Measurements from ENCODE around the gene PRDM16.

DNA sequence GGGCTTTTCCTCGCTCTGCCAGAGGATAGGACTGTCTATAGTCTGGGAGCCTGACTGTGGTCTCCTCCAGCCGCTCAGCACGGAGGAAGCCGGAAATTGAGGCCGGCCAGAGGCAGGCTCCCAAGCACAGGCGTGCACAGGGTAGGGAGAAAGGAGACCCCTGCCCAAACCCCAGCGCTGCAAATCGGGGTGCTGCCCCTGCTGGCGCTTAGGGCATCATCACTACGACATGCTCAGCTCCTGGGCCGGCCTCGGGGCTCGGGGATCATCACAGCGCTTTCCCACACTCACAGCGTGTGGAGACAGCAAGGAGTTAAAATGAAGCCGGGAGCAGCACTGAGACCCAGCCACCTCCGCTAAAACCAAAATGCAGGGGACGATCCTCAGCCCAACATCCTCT lies 322.7 kb downstream of the PRDM16 start:
- TF ChIP-seq, protein P1, sequence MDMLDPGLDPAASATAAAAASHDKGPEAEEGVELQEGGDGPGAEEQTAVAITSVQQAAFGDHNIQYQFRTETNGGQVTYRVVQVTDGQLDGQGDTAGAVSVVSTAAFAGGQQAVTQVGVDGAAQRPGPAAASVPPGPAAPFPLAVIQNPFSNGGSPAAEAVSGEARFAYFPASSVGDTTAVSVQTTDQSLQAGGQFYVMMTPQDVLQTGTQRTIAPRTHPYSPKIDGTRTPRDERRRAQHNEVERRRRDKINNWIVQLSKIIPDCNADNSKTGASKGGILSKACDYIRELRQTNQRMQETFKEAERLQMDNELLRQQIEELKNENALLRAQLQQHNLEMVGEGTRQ (IDR thresholded peaks at IDR 0.05; ENCODE audit: low read depth, low read length), result no peak
- TF ChIP-seq, protein P2, sequence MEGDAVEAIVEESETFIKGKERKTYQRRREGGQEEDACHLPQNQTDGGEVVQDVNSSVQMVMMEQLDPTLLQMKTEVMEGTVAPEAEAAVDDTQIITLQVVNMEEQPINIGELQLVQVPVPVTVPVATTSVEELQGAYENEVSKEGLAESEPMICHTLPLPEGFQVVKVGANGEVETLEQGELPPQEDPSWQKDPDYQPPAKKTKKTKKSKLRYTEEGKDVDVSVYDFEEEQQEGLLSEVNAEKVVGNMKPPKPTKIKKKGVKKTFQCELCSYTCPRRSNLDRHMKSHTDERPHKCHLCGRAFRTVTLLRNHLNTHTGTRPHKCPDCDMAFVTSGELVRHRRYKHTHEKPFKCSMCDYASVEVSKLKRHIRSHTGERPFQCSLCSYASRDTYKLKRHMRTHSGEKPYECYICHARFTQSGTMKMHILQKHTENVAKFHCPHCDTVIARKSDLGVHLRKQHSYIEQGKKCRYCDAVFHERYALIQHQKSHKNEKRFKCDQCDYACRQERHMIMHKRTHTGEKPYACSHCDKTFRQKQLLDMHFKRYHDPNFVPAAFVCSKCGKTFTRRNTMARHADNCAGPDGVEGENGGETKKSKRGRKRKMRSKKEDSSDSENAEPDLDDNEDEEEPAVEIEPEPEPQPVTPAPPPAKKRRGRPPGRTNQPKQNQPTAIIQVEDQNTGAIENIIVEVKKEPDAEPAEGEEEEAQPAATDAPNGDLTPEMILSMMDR (conservative IDR thresholded peaks at IDR 0.05; ENCODE audit: low read depth, low read length), result no peak
- TF ChIP-seq POLR2A (IDR thresholded peaks at IDR 0.05; ENCODE audit: low read depth, low read length), result no peak
- TF ChIP-seq RAD21 (IDR thresholded peaks at IDR 0.05; ENCODE audit: low read length), result no peak
- no peak for TF ChIP-seq RFX5 (IDR thresholded peaks at IDR 0.05; ENCODE audit: low read depth, low read length)
- TF ChIP-seq MAFK (IDR thresholded peaks at IDR 0.05; ENCODE audit: low read depth, low read length), result no peak
- TF ChIP-seq MXI1 (IDR thresholded peaks at IDR 0.05; ENCODE audit: borderline replicate concordance, low read depth, low read length), result no peak
- TF ChIP-seq RCOR1 (IDR thresholded peaks at IDR 0.05; ENCODE audit: insufficient replicate concordance, low read length), result no peak
